Measurements from ENCODE around the gene GPR89B.
"Not testable (repeated sequence)": the region's sequence is repeated elsewhere in the genome, so short reads cannot be mapped to it uniquely, and the experiment has no call there.

The GPR89B gene

DNA sequence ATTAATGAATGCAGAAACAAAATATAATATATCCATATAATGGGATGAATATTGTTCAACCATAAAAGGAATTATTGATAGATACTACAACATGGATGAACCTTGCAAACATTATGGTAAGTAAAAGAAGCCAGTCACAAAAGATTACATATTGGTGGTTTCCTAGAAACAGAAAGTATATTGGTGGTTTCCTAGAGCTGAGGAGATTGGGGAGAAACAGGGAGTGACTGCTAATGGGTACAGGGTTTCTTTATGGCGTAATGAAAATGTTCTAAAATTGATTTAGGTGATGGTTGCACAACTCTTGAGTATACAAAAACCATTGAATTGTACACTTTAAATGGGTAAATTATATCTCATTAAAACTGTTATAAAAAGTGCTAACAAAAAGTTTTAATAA is 14.3 kb downstream of the GPR89B start:
- not testable (repeated sequence) for DNase-seq

DNA sequence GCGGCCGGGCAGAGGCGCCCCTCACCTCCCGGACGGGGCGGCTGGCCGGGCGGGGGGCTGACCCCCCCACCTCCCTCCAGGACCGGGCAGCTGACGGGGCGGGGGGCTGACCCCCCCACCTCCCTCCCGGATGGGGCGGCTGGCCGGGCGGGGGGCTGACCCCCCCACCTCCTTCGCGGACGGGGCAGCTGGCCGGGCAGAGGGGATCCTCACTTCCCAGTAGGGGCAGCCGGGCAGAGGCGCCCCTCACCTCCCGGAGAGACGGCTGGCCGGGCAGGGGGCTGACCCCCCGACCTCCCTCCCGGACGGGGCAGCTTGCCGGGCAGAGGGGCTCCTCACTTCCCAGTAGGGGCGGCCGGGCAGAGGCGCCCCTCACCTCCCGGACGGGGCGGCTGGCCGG is 21.3 kb downstream of the GPR89B start:
- not testable (repeated sequence) for DNase-seq

DNA sequence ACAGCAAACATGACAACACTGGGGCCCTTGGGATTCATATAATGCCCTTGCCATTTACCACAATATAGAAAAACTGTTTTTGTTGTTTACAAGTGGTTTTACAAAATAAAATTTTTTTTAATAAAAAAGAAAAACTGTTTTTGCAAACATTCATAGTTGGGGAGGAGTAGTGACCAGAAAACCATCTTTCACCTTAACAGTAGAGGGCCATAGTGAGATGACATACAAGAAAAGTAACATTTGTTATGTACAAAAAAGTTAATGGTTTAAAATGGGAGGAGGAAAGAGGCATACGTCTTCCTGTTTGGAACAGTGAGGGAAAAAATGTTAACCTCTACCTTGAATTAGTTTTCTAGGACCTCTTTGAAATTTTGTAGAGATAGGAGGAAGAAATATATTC is 30.7 kb downstream of the GPR89B start:
- not testable (repeated sequence) for DNase-seq

DNA sequence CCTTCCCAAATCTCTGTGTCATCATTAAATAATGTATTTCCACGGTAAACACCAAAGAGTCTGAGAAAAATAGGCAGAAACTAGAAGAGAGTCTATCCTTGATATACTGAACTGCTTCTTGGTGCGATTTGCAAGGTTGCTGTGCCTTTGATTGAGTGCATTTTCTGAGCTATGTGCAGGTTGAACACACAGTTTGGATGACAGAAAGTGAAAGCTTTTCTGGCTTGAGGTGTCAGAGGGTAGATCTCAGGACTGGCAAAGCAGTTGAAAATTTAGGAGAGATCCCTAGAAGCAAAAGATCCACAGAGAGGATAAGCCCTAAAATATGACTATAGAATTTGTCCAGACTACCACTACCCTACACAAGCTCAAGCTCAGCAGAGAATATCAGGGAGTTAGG is 31.5 kb downstream of the GPR89B start:
- DNase-seq: not testable (repeated sequence)

DNA sequence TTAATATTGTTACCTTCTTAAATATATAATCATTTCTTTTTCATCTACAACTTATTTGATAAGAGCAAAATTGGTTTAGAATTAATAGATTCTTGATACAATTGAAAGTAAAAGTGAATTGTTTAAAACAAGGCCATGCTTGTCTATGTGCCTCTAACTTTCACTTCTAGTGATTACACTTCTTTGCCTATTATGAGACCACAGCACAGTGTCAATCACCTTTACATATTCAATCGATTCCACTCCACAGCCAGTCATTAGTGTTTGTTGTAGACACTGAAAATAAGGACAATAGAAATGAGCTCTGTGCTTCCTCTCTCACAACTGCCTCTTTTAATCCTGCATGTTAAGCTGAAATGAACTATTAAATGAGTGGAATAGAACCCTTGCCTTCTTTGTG is 36.4 kb downstream of the GPR89B start:
- not testable (repeated sequence) for DNase-seq

DNA sequence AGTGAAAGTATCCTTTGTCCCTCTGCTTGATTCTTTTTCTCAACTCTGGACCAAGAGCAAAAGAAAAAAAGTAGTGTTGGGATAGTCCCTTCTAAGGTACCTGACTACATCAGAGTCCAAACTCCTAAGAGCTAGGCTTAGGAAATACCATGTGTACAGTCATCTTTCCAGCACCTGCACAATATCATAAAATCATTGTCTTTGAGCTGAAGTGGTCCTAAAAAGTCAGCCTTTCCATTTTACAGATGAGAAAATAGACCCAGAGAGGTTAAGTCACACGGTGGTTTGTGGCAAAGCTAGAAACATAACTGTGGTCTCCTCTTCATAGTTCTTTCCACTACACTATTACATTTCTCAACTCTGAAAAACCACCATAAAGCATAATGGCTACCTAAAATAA is 38.4 kb downstream of the GPR89B start:
- DNase-seq: not testable (repeated sequence)

DNA sequence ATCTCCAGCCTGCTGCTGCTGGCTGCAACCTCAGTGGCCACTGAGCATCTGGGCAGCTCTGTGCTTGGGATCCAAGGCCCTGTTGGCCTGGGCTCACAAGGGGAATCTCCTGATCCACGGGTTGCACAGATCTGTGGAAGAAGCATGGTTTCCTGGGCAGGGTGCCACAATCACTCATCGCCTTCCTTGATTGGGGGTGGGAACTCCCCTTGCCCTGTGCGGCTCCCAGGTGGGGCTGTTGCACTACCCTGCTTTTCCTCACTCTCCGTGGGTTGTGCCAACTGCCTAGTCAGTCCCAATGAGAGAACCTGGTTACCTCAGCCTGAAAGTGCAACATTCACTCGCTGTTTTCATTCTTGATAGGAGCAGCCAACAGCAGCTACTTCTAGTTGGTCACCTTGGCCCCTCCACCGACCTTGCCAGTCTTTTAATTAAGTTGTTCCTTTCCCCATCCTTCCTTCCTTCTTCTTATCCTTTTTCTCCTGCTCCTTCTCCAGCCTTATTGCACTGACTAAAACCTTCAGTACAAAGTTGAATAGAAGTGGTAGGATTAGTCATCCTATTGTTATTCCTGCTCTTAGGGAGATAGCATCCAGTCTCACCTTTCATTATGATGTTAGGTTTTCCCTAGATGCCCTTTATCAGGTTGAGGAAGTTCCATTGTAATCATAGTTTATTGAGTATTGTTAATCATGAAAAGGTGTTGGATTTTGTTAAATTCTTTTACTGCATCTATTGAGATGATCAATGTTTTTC is 50.9 kb downstream of the GPR89B start:
- not testable (repeated sequence) for DNase-seq

DNA sequence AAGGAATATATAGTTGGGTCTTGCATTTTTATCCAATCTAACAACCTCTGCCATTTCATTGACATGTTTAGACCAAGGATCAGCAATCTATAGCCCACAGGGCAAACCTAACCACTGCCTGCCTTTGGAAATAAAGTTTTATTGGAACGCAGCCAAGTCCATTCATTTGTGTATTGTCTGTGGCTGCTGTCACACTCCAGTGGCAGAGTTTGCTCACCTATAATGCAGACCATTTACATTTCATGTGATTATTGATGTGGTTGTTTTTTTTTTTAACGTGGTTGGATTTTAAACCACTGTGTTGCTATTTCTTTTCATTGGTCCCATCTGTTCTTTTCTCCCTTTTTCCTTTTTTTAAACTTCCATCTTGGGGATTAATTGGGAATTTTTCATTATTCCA is 57.2 kb downstream of the GPR89B start:
- DNase-seq: not testable (repeated sequence)

DNA sequence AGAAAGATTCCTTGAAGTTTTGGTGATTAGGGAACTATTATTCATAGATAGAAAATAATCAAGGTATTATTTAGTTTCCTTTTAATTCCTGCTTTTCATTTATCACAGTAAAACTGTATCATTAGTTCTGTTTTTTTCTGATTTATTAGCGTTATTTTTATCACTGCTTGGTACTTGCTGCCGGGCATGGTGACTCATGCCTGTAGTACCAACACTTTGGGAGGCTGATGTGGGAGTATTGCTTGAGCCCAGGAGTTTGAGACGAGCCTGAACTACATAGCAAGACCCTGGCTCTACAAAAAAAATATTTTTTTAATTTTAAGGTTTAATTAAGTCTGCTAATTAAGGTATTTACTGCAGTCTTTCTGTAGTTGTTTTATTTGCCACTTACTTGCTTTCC is 59.7 kb downstream of the GPR89B start:
- not testable (repeated sequence) for DNase-seq

DNA sequence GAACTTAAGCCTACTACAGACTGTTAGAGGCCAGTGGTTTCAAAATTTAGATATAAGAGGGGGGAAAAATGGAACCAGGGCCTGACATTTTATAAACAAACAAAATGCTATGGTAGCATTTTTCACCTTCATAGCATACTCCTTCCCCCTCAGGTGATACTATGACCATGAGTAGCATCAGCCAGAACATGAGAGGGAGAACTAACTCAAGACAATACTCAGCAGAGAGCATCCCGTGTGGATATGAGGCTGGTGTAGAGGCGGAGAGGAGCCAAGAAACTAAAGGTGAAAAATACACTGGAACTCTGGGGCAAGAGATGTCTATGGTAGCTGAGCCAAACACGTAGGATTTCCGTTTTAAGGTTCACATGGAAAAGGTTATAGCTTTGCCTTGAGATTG is 64.7 kb downstream of the GPR89B start:
- not testable (repeated sequence) for DNase-seq

DNA sequence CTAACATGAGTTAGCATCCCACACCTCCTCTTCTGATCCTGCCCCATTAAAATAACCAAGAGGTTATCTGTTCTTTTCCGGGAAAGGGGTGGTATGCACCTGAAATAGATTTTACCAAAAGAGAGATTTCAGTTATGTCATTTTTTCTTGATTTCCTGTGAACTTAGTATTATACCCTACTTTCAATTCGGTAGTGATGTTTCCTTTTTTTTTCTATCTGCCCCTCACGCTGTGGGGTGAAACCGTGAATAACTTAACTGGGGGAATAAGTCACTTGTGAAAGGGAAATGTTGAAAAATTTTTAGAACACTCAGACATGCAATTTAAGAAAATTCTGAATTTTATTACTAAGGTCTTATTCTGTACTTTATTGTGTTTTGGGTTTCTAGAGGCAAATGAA is 65.2 kb downstream of the GPR89B start:
- not testable (repeated sequence) for DNase-seq

DNA sequence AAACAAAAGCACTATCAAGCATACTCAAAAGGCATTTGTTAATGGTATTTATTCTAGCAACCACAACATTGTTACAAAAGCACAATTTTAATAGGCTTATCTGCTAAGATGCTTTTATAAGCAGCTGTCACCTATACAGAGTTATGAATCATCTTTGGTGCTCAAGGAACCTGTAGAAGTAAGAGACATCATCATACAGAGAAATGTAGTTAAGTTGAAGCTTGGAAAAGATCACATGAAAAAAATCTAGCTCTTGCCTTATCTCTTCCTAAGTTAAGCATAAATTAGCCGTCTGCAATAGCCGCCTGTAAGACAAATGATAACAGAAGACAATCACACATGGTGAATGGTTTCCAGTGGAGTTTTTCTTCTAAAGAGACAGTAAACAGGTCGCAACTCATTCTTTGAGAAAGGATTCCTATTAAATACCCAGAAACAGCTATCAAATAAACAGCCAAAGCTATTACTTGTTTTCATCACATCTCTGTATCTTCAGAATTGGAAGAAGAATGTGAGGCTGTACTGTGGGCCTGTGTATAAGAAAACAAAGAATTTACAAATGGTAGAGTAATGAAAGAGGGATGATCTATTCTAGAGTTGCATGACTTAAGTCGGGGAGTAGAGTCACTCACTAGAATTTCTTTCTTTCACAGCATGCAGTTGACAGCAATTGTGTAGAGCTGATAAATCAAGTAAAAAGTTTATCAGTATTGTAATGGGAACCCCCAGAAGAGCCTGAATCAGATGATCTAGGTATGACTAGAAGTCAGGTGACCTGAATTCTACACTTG is 65.8 kb downstream of the GPR89B start:
- not testable (repeated sequence) for DNase-seq

DNA sequence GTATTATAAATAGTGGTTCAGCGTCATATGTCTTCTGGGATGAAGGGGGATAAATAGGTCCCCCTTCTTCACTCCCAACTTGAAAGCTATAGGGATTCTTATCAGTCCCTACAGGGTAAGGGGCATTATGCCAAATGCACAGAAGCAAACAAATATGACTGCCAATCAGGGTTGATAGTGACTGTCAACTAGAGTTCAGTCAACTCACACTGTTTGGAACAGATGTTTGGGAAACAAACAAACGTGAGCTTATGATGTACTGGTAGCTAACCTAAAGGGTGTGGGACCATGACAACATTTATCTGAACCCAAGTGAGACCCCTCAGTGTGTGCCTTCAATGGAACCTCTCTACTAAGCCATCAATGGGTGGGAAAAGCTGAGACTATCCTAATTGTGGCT is 67.9 kb downstream of the GPR89B start:
- DNase-seq: not testable (repeated sequence)

DNA sequence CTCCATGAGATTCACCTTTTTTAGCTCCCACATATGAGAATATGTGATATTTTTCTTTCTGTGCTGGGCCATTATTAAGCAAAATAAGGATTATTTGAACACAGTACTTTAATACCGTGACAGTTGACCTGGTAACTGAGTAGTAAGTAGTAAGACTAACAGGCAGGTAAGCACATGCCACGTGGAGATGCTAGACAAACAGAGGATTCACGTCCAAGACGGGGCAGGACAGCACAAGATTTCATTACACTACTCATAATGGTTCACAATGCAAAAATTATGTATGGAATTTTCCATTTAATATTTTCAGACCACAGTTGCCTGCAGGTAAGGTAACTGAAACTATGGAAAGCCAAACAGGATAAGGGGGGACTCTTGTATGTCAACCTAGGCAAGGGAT is 79.5 kb downstream of the GPR89B start:
- DNase-seq: not testable (repeated sequence)

DNA sequence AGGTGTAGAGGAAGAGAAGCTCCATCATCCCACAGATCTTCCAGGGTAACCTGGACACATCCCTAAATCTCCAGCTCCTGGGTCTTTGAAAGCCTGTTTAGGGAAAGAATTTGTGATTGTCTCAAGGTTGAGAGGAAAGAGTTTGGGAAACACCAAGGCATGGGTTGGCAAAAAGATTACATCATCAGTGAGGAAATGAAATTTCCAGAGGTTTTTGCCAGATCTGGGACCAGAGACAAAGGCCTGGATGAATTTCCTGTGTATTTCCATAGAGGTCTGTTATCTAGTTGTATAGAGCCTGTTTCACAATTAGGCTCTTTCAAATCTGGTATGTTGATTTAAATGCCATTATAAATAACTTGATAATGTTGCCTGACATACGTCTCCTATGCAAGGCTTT is 82.3 kb downstream of the GPR89B start:
- DNase-seq: no peak

DNA sequence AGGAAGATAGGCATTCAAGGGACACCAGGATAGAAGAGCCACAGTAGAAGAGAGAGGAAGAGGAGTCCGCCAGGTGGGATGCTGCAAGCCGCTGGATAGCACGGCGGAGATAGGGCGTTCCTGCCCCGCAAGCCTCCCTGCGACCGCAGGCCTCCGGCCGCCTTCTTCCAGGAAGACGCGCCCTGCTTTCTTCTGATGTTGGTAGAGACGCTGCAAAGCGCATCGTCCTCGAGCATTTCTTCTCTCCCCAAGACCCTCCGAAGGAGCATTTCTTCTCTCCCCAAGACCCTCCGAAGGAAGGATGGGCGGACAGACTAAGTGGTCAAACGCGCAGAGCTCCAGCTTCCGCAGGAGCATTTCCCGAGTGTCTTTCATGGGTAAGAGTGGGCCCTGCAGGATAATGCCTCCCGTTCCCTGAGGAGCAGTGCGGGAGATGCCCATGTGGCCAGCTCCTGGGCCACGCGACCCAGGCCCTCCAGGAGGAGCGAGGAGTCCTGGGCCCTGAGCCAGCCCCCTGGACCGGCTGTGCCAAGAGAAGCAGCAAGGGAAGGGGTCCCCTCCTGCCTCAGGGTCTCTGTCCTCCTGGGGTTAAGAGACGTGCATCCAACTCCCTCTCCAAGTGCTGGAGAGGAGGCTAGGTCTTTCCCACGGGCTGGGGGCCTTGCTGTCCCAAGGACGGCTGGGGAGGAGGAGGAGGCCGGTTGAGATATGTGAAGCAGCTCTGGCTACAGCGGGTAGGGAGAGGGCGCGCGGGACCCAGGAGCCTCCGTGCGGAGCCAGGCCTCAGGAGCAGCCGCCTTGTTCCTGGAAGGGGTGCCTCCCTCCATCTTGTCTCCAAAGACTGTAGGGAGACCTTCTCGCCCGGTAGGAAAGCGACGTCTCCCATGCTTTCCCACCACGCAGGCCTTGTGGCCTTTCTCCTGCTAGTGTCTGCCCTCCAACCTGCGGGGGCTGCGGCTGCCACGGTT is 85.2 kb downstream of the GPR89B start:
- not testable (repeated sequence) for DNase-seq

DNA sequence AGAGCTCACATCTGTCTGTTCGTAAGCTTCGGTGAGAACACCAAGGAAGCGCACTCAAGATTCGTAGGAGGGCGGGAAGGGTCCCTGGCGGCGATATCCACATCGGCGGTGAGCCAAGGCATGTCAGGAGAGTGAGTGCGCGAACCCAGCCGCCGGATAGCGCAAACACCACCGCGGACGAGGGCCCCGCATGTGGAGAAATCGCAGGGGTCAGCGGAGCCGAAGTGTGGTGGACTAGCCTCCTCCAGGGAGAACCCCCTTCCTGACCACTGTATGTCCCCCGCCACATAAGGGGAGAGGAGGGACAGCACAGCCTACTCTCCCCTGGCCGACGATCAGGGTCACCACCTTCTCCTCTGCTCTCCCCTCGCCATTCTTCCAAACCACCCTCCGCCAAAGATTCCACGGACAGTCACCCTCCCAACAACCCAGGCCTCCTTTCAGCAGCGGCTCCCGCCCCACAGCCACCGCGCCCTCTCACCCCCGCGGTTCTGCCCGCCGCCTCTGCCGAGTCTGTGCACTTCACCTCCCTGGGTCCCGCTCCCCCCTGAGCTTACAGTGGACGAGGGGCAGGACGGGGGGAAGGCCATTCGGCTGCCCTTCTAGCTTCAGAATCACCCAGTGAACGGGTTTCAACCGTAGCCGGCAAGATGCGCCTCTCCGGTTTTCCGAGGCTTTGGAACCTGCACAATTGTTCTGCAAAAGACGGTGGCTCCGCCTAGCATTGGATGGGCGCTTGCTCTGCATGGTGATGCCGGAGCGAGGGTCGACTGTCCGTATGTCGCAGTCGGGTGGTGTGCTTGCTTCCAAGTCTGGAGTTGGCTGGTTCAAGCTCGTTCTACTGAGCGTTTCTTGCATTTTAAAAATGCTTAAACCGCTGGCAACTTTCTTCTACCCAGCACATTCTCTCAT is 86.3 kb downstream of the GPR89B start:
- not testable (repeated sequence) for DNase-seq

DNA sequence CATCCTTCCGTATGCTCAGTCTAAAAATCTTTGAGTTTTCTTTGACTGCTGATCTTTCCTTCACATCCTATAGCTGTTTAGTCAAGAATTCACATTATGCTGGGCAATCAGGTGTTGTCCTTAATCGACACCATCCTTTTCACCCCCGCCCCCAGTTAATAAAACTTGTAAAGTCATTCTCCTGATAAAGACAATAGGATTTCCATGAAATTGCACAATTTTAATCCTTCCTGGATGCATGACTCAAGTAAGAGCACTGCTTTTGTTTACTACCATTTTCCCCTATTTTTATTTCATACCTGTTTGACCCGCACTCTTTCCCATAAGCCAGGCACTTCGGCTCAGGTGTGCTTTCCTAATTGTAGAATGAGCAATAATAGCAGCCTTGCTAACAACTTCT is 96.7 kb downstream of the GPR89B start:
- not testable (repeated sequence) for DNase-seq

DNA sequence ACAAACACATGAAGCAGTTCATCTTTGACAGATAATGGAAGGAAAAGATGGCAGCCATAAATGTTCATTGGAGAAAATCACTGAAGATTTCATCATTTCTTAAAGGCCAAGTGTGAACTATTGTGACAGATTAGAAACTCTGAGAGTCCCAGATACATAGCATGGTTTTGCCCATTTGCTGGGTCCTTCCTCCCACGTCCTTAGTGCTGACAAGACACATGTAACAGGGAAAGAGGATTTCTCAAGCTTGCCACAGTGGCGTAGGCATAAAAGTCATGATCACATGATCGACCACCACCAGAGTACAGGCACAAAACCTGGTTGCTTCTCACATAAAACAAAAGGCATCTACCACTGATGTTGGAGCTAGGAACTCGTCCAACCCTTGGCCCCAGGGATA is 98.8 kb downstream of the GPR89B start:
- DNase-seq: not testable (repeated sequence)

DNA sequence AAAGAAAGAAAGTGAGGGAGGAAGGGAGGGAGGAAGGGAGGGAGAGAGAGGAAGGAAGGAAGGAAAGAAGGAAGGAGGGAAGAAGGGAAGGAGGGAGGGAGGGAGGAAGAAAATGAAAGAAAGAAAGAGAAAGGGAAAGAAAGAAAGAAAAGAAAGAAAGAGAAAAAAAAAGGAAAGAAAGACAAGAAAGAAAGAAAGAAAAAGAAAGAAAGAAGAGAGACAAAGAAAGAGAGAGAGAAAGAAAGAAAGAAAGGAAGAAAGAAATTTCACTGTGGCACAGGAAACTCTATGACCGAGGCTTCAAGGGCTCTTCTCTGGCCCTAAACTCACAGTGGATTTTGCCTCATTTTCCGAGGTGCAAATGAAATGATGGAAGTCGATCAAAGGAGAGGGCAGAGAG is 104.0 kb downstream of the GPR89B start:
- not testable (repeated sequence) for DNase-seq

DNA sequence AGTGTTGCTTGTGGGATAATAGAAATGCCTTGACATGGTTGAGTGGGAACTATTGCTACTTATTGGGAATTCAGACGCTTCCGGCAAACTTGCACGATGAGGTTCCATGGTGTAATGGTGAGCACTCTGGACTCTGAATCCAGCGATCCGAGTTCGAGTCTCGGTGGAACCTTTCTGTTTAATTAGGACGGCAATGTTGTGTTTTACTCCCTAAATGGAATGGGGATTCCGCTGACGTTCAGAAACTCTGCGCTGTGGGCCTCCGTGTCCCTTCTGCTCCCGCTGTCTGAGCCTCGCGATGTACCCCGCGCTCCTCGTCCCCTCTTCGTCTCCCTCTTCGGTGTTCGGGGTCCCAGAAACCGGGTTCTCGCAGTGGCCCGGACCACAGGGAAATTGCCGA is 104.5 kb downstream of the GPR89B start:
- not testable (repeated sequence) for DNase-seq

DNA sequence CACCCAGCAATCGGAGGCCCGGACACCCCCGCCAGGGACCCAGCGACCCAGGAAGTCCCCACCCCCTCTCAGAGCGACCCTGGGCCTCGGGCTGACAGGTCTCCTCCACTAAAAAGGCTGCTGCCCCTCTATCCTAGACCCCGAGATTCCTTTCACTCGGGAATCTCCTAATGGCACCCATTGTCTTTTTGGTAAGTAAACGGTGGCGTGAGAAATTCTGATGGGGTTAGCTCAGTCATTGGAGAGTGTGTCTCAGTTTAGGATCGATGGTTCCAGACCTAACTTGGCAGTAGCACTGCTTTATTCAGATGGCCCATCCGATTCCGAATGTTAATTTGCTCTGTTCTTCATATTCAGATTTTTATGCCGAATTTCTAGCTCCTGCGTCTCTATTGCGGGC is 104.9 kb downstream of the GPR89B start:
- not testable (repeated sequence) for DNase-seq

Data from activated CD4-positive, CD25-positive, alpha-beta regulatory T cell treated with anti-CD3 and anti-CD28 coated beads, Interleukin-2, amount 50 U/mL, for 72 hours (primary cell).